GM18519 (cell line): ENCODE data around the gene SLC2A13.
"Not testable (repeated sequence)": the region's sequence is repeated elsewhere in the genome, so short reads cannot be mapped to it uniquely, and the experiment has no call there.

Source experiments
- ATAC-seq: cut with Tn5 transposase; IDR thresholded peaks from one replicate; pipeline ENCODE4 v1.9.1; 2021; ENCODE audit warnings: mild to moderate bottlenecking, moderate library complexity; ENCODE audit not compliant: unreplicated experiment, low FRiP score

Gene SLC2A13

GRCh38 chr12:40044396-40044795 is 61.5 kb downstream of the SLC2A13 start:
- no peak for ATAC-seq

- ATAC-seq = no peak
These were observed 66.3 kb downstream of the SLC2A13 start for GRCh38 chr12:40039598-40039997.

- no peak for ATAC-seq
These were observed 67.3 kb downstream of the SLC2A13 start for GRCh38 chr12:40038619-40039018.

- ATAC-seq = no peak
These were observed 71.2 kb downstream of the SLC2A13 start for GRCh38 chr12:40034712-40035111.

- no peak for ATAC-seq
These were observed 71.7 kb downstream of the SLC2A13 start for GRCh38 chr12:40034156-40034555.

- no peak for ATAC-seq
These were observed 72.6 kb downstream of the SLC2A13 start for GRCh38 chr12:40033242-40033630.

- no peak for ATAC-seq
These were observed 73.2 kb downstream of the SLC2A13 start for GRCh38 chr12:40032433-40033241.

- ATAC-seq = no peak
These were observed 73.9 kb downstream of the SLC2A13 start for GRCh38 chr12:40031965-40032364.

- ATAC-seq = not testable (repeated sequence)
These were observed 74.9 kb downstream of the SLC2A13 start for GRCh38 chr12:40030970-40031369.

GRCh38 chr12:40028296-40028695 is 77.6 kb downstream of the SLC2A13 start:
- no peak for ATAC-seq

- no peak for ATAC-seq
These were observed 83.0 kb downstream of the SLC2A13 start for GRCh38 chr12:40022850-40023249.

GRCh38 chr12:40020261-40020691 is 85.6 kb downstream of the SLC2A13 start:
- ATAC-seq = no peak

- ATAC-seq = no peak
These were observed 88.4 kb downstream of the SLC2A13 start for GRCh38 chr12:40017488-40017887.

GRCh38 chr12:40016980-40017379 is 88.9 kb downstream of the SLC2A13 start:
- no peak for ATAC-seq

GRCh38 chr12:40015881-40016280 is 90.0 kb downstream of the SLC2A13 start:
- ATAC-seq = no peak

GRCh38 chr12:40015345-40015744 is 90.5 kb downstream of the SLC2A13 start:
- no peak for ATAC-seq

GRCh38 chr12:40013847-40014246 is 92.0 kb downstream of the SLC2A13 start:
- ATAC-seq = no peak

GRCh38 chr12:40013292-40013691 is 92.6 kb downstream of the SLC2A13 start:
- no peak for ATAC-seq

GRCh38 chr12:40012711-40013110 is 93.2 kb downstream of the SLC2A13 start:
- no peak for ATAC-seq

- ATAC-seq = no peak
These were observed 94.1 kb downstream of the SLC2A13 start for GRCh38 chr12:40011775-40012129.

- peak; percentile 97 for ATAC-seq
These were observed 94.7 kb downstream of the SLC2A13 start for GRCh38 chr12:40010899-40011774.
